Ishikawa (cell line): ENCODE results near the gene KASH5.

Experiments
- CEBPB ChIP-seq: IDR thresholded peaks from 2 replicates; pipeline ENCODE4 v1.6.1; 2012
- CREB1 ChIP-seq: IDR thresholded peaks from 2 replicates; pipeline ENCODE4 v1.6.1; 2012; ENCODE audit warnings: low read depth
- EGR1 ChIP-seq: IDR thresholded peaks from 2 replicates; pipeline ENCODE4 v1.6.1; 2012
- EP300 ChIP-seq: IDR thresholded peaks from 2 replicates; pipeline ENCODE4 v1.6.1; 2012; ENCODE audit warnings: borderline replicate concordance
- FOXM1 ChIP-seq: IDR thresholded peaks from 2 replicates; pipeline ENCODE4 v1.6.1; 2012; ENCODE audit warnings: low read depth, borderline replicate concordance
- MAX ChIP-seq: IDR thresholded peaks from 2 replicates; pipeline ENCODE4 v1.6.1; 2012
- NFIC ChIP-seq: IDR thresholded peaks from 2 replicates; pipeline ENCODE4 v1.6.1; 2012
- RAD21 ChIP-seq: IDR thresholded peaks from 2 replicates; pipeline ENCODE4 v1.6.1; 2012; ENCODE audit warnings: low read depth
- REST ChIP-seq: IDR thresholded peaks from 2 replicates; pipeline ENCODE4 v1.6.1; 2012; ENCODE audit warnings: low read depth, mild to moderate bottlenecking
- TAF1 ChIP-seq: IDR thresholded peaks from 2 replicates; pipeline ENCODE4 v1.6.1; 2012; ENCODE audit warnings: low read depth, mild to moderate bottlenecking
- TCF12 ChIP-seq: IDR thresholded peaks from 2 replicates; pipeline ENCODE4 v1.6.1; 2012; ENCODE audit warnings: low read depth
- TEAD4 ChIP-seq: IDR thresholded peaks from 2 replicates; pipeline ENCODE4 v1.6.1; 2012
- USF1 ChIP-seq: IDR thresholded peaks from 2 replicates; pipeline ENCODE4 v1.6.1; 2012
- YY1 ChIP-seq: IDR thresholded peaks from 2 replicates; pipeline ENCODE4 v1.6.1; 2012; ENCODE audit warnings: low read depth
- ZBTB7A ChIP-seq: IDR thresholded peaks from 2 replicates; pipeline ENCODE4 v1.6.1; 2012; ENCODE audit warnings: low read depth

Gene KASH5

GRCh38 chr19:49413348-49413747 is 25.3 kb downstream of the KASH5 start:
- TF ChIP-seq ZBTB7A (no peak), CEBPB (no peak), EP300 (no peak), TAF1 (no peak), TCF12 (no peak), YY1 (no peak), USF1 (no peak), REST (no peak), NFIC (no peak)

GRCh38 chr19:49414256-49414655 is 26.2 kb downstream of the KASH5 start:
- TF ChIP-seq CREB1 (no peak), MAX (no peak), TEAD4 (no peak), NFIC (no peak), USF1 (no peak), TAF1 (no peak), EGR1 (no peak), EP300 (no peak), FOXM1 (no peak), RAD21 (no peak), CEBPB (no peak), TCF12 (no peak), ZBTB7A (no peak), REST (no peak), YY1 (no peak)

GRCh38 chr19:49415102-49415809 is 27.2 kb downstream of the KASH5 start:
- TF ChIP-seq REST (no peak), MAX (no peak), USF1 (no peak), CREB1 (no peak), RAD21 (no peak), TCF12 (no peak), TAF1 (no peak), EGR1 (no peak)

- TF ChIP-seq FOXM1 = no peak
- TF ChIP-seq YY1 = no peak
- no peak for TF ChIP-seq EGR1
- TF ChIP-seq ZBTB7A = no peak
- no peak for TF ChIP-seq NFIC
- TF ChIP-seq RAD21 = no peak
- no peak for TF ChIP-seq REST
- no peak for TF ChIP-seq CEBPB
- TF ChIP-seq TAF1 = no peak
- TF ChIP-seq MAX = no peak
- TF ChIP-seq CREB1 = no peak
- TF ChIP-seq USF1 = no peak
- TF ChIP-seq TCF12 = no peak
- TF ChIP-seq EP300 = no peak
- no peak for TF ChIP-seq TEAD4
These were observed 27.8 kb downstream of the KASH5 start for GRCh38 chr19:49415810-49416200.
